ENCODE data around the gene NRF1. TPM values are rescaled to one million over a fixed set of nuclear protein-coding genes. Genes with fewer than 3 reads are reported as not detected.

Gene NRF1
- total and polyA plus RNA-seq, 10 of the 15 experiments (the other 5 are each of a cell fraction or from before 2014, with no cell fraction given), result 3.5 to 23.1 (median 13.5) TPM

GRCh38 chr7:129751916-129752315 lies 140.4 kb downstream of the NRF1 start:
- H3K27ac ChIP-seq (ENCODE audit: control insufficient read depth, insufficient read depth), result no peak overlapping the region
- no peak for DNase-seq (ENCODE audit: low read depth, low spot score)
- in situ Hi-C loops (cut with MboI), result no loop called here
- no peak for TF ChIP-seq POLR2AphosphoS5 (IDR thresholded peaks at IDR 0.05; ENCODE audit: low read length)
- no peak for TF ChIP-seq MXI1 (IDR thresholded peaks at IDR 0.05; ENCODE audit: low read depth, low read length)
- TF ChIP-seq HDGF (IDR thresholded peaks at IDR 0.05), result no peak
- no peak for TF ChIP-seq RUNX3 (IDR thresholded peaks at IDR 0.05; ENCODE audit: low read length)
- TF ChIP-seq KDM1A (IDR thresholded peaks at IDR 0.05; ENCODE audit: borderline replicate concordance), result no peak
- TF ChIP-seq CEBPZ (IDR thresholded peaks at IDR 0.05; ENCODE audit: low read depth, low read length), result no peak
- no peak for TF ChIP-seq ZNF24 (IDR thresholded peaks at IDR 0.05)
- FAIRE-seq, result no peak
- H3K27me3 ChIP-seq (replicated peaks in 1 of 2; ENCODE audit: control insufficient read depth in 2 of 2, insufficient read depth in 2 of 2, low read length in 1 of 2), result no peaks in the 10 kb centered on the region
- H3K9ac ChIP-seq (ENCODE audit: control insufficient read depth, insufficient read depth, low read length), result no peak overlapping the region
- H3K9me3 ChIP-seq (replicated peaks; ENCODE audit: control insufficient read depth, insufficient read depth, low read length), result no peaks in the 10 kb centered on the region
- H3K4me1 ChIP-seq (ENCODE audit: control insufficient read depth, insufficient read depth, low read length), result no peaks in the 10 kb centered on the region
- ChIA-PET RAD21 (ENCODE audit: unreplicated experiment) (no interaction called here), POLR2A (no interaction called here), CTCF (no interaction called here), SMC1A (ENCODE audit: uncharacterized antibody, unreplicated experiment) (interaction anchor here (0.7 kb wide), 1 partner anchor 241 kb away, joined by 3 read pairs; no protein-coding TSS in a partner anchor)
- no peak overlapping the region for H2AFZ ChIP-seq (ENCODE audit: control insufficient read depth, low read depth, low read length)
- no peak for ATAC-seq
- 100% methylated on average over 1 of the region's 1 CpG for WGBS (ENCODE audit: insufficient coverage, insufficient replicate concordance, low lambda C conversion rate, missing lambda C conversion rate)
- no peak overlapping the region for H3K4me3 ChIP-seq
- intact Hi-C loops (cut with micrococcal nuclease; ENCODE audit: unreplicated experiment), result no loop called here
- no TSS peak for BruUV-seq (replicated peaks)
- H3K36me3 ChIP-seq (ENCODE audit: control insufficient read depth in 2 of 2, insufficient read depth in 2 of 2, low read length in 1 of 2), result peaks cover 2 to 13% of the 10 kb centered on the region in 2 experiments; a peak in 3 of 4 replicates
- H3K79me2 ChIP-seq (ENCODE audit: control insufficient read depth, insufficient read depth, low read length), result no peaks in the 10 kb centered on the region
- H4K20me1 ChIP-seq (ENCODE audit: control insufficient read depth, insufficient read depth), result no peaks in the 10 kb centered on the region
- H3K4me2 ChIP-seq (ENCODE audit: control insufficient read depth, insufficient read depth), result no peak overlapping the region
